A673 (cell line): ENCODE results near the gene PACRG. TPM values are rescaled to one million over a fixed set of nuclear protein-coding genes. Genes with fewer than 3 reads are reported as not detected.

Experiments used
- BruUV-seq: library from RNA; stranded (reverse); fragments of 400-500 nt; replicated peaks from 2 replicates; lab custom pipeline; 2021; lab: Mats Ljungman, UMichigan
- CTCF ChIA-PET: fragments of 300-600 bp; sonication (Branson Sonifier 250); formaldehyde crosslinking; loops from one replicate; lab custom pipeline; 2022; ENCODE audit warnings: antibody characterized with exemption; lab: Charles Lee
- POLR2A ChIA-PET: fragments of 300-600 bp; sonication (Branson Sonifier 250); formaldehyde crosslinking; loops from one replicate; lab custom pipeline; 2022; ENCODE audit warnings: antibody characterized with exemption; ENCODE audit not compliant: low non-redundant PET; lab: Charles Lee
- DNase-seq: peaks from one replicate; pipeline ENCODE4 v3.0.0-alpha.2; 2015; ENCODE audit warnings: low spot score
- H3K27ac ChIP-seq: fragments of 200-600 bp; sonication (generic); 2 replicates; pipeline ENCODE4 v1.5.1; 2016; ENCODE audit warnings: mixed run types, low read depth, mild to moderate bottlenecking, mixed read lengths, antibody characterized with exemption, low read length; ENCODE audit not compliant: poor library complexity, severe bottlenecking
- H3K27me3 ChIP-seq: fragments of 200-600 bp; sonication (generic); replicated peaks from 2 replicates; pipeline ENCODE4 v1.6.1; 2017; ENCODE audit warnings: mixed run types, low read depth, mild to moderate bottlenecking, mixed read lengths, antibody characterized with exemption, low read length; ENCODE audit not compliant: insufficient read depth, poor library complexity
- H3K36me3 ChIP-seq: fragments of 200-600 bp; sonication (generic); 2 replicates; pipeline ENCODE4 v1.6.1; 2016; ENCODE audit warnings: mixed run types, mild to moderate bottlenecking, mixed read lengths, antibody characterized with exemption, low read length; ENCODE audit not compliant: insufficient read depth, poor library complexity, severe bottlenecking
- H3K4me1 ChIP-seq: fragments of 200-600 bp; sonication (generic); 2 replicates; pipeline ENCODE4 v1.6.1; 2017; ENCODE audit warnings: mixed run types, mild to moderate bottlenecking, mixed read lengths, antibody characterized with exemption, low read length; ENCODE audit not compliant: insufficient read depth, poor library complexity, severe bottlenecking
- H3K4me3 ChIP-seq: fragments of 200-600 bp; sonication (generic); 2 replicates; pipeline ENCODE4 v1.5.1; 2016; ENCODE audit warnings: low read depth, mixed run types, mild to moderate bottlenecking, mixed read lengths, low read length; ENCODE audit not compliant: poor library complexity, severe bottlenecking
- H3K9me3 ChIP-seq: fragments of 200-600 bp; sonication (generic); 2 replicates; pipeline ENCODE4 v1.6.1; 2016; ENCODE audit warnings: mixed run types, low read depth, mild to moderate bottlenecking, mixed read lengths, antibody characterized with exemption, low read length; ENCODE audit not compliant: poor library complexity, severe bottlenecking
- CTCF ChIP-seq: fragments of 300-800, 200-600 bp; sonication (generic); conservative IDR thresholded peaks from 2 replicates; pipeline ENCODE4 v1.5.1; 2017; ENCODE audit warnings: low read depth, mild to moderate bottlenecking, antibody characterized with exemption, low read length, moderate library complexity, mixed read lengths
- EZH2 ChIP-seq: fragments of 200-600 bp; sonication (generic); IDR thresholded peaks from 2 replicates; pipeline ENCODE4 v1.6.1; 2017; ENCODE audit warnings: borderline replicate concordance, low read depth, mild to moderate bottlenecking, mixed read lengths, antibody characterized with exemption, low read length; ENCODE audit not compliant: poor library complexity, severe bottlenecking
- intact Hi-C: fragments of 100-400 bp; cut with micrococcal nuclease; formaldehyde crosslinking; loops from one replicate; pipeline ENCODE4 v1.10.0; 2022; ENCODE audit not compliant: unreplicated experiment
- total RNA-seq: library from RNA; stranded (reverse); gene quantifications from 2 replicates; pipeline ENCODE4 v1.2.3, GENCODE V29; 2021

Gene PACRG
- total RNA-seq, 1 experiment from 2014 or later, result not detected

DNA sequence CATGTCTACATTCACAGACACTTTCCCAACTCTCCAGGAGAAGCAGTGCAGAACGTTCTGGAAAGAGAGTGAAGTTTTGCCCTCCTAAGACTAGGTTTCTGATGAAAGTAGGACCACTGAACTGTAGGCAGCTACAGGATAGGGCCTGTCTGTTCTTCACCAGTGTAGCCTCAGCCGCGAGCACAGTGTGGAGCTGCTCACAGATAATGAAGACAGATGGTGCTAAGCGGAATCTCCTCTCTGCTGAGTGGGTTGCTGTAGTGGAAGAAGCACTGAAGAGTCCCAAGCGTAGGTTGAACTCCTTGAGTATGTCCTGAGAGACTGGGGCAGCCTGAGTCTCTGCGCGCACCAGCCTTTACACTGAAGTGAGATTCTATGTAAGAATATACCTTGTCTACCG lies 170.2 kb downstream of the PACRG start:
- no peaks in the 10 kb centered on the region for H3K27me3 ChIP-seq
- POLR2A ChIA-PET, result no interaction called here
- no peak overlapping the region for H3K27ac ChIP-seq
- DNase-seq, result no peak
- no peaks in the 10 kb centered on the region for H3K9me3 ChIP-seq
- TF ChIP-seq CTCF (no peak), EZH2 (no peak)
- intact Hi-C loops, result no loop called here
- BruUV-seq, result no TSS peak
- H3K36me3 ChIP-seq, result no peaks in the 10 kb centered on the region
- CTCF ChIA-PET, result no interaction called here
- H3K4me3 ChIP-seq, result no peak overlapping the region
- peaks cover 5% of the 10 kb centered on the region for H3K4me1 ChIP-seq

GRCh38 chr6:162899148-162899547 lies 171.4 kb downstream of the PACRG start:
- no peaks in the 10 kb centered on the region for H3K36me3 ChIP-seq
- H3K4me1 ChIP-seq, result peaks cover 5% of the 10 kb centered on the region
- ChIA-PET CTCF (no interaction called here), POLR2A (no interaction called here)
- DNase-seq, result no peak
- intact Hi-C loops, result no loop called here
- H3K4me3 ChIP-seq, result no peak overlapping the region
- TF ChIP-seq EZH2 (no peak), CTCF (no peak)
- BruUV-seq, result no TSS peak
- H3K27ac ChIP-seq, result no peak overlapping the region
- no peaks in the 10 kb centered on the region for H3K27me3 ChIP-seq
- H3K9me3 ChIP-seq, result no peaks in the 10 kb centered on the region

DNA sequence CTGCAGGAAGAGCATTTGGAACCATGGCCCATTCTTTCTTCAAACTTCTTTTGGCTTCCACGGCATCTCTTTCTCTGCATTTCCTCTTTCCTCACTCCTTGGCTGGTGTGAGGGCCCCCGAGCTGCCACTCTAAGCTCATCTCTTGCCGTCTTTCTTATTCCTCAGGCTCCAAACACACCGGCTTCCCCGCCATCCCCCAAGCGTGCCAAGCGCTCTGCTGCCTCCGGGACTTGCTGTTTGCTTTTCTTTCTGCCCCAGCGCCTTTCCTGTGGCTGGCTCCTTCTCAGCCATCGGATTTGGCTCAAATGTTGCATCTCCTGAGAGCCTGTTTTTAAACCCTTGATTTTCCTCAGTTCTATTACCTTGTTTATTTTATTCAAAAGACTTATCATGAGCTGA lies 172.7 kb downstream of the PACRG start:
- no peak for DNase-seq
- Histone ChIP-seq H3K9me3 (no peaks in the 10 kb centered on the region), H3K27ac (no peak overlapping the region), H3K4me3 (no peak overlapping the region), H3K4me1 (peaks cover 5% of the 10 kb centered on the region), H3K27me3 (no peaks in the 10 kb centered on the region), H3K36me3 (no peaks in the 10 kb centered on the region)
- intact Hi-C loops, result no loop called here
- no TSS peak for BruUV-seq
- POLR2A ChIA-PET, result no interaction called here
- TF ChIP-seq CTCF (no peak), EZH2 (no peak)
- CTCF ChIA-PET, result no interaction called here
